Mammary epithelial cell (primary cell): ENCODE data around the gene NR1I3.

Experiments used
- CTCF ChIP-seq, 2 donors: IDR thresholded peaks in 1 of 2; conservative IDR thresholded peaks in 1 of 2; 2 replicates each; pipeline ENCODE4 v1.5.1; 2011 to 2012; ENCODE audit warnings: inconsistent platforms in 2 of 2, low read length in 2 of 2, mild to moderate bottlenecking in 2 of 2, control low read depth in 1 of 2, low read depth in 1 of 2; ENCODE audit not compliant: insufficient read depth in 1 of 2; ENCODE audit errors: extremely low read depth in 1 of 2
- EZH2 ChIP-seq: IDR thresholded peaks from 2 replicates; pipeline ENCODE4 v1.6.1; 2012; ENCODE audit warnings: low read length, inconsistent platforms, borderline replicate concordance

GRCh38 chr1:161223805-161224694, 14.0 kb downstream of the NR1I3 start:
- no peak for TF ChIP-seq CTCF (conservative IDR thresholded peaks at IDR 0.05 in 1 of 2, IDR thresholded peaks at IDR 0.05 in 1 of 2; ENCODE audit: extremely low read depth in 1 of 2, insufficient read depth in 1 of 2, low read depth in 1 of 2, low read length in 2 of 2)
- no peak for TF ChIP-seq EZH2
